Astrocyte of the cerebellum (primary cell): Measurements from ENCODE around the gene FOXR1.
A peak's percentile ranks its signal among the peaks of the same experiment; 100 is the strongest.

Experiments used
- DNase-seq: peaks from one replicate; pipeline ENCODE4 v3.0.0-alpha.2; 2011; ENCODE audit warnings: low read depth
- H3K4me3 ChIP-seq: 2 replicates; pipeline ENCODE4 v1.5.1; 2011; ENCODE audit warnings: mild to moderate bottlenecking, low read depth, low read length, moderate library complexity
- CTCF ChIP-seq: IDR thresholded peaks from 2 replicates; pipeline ENCODE4 v1.5.1; 2012; ENCODE audit warnings: low read length, low read depth, moderate library complexity, mild to moderate bottlenecking; ENCODE audit errors: missing control alignments
- in situ Hi-C: cut with HindIII; loops from 2 replicates; pipeline ENCODE4 v1.10.0; 2017; ENCODE audit warnings: low sequenced_read_pairs

Gene FOXR1

DNA sequence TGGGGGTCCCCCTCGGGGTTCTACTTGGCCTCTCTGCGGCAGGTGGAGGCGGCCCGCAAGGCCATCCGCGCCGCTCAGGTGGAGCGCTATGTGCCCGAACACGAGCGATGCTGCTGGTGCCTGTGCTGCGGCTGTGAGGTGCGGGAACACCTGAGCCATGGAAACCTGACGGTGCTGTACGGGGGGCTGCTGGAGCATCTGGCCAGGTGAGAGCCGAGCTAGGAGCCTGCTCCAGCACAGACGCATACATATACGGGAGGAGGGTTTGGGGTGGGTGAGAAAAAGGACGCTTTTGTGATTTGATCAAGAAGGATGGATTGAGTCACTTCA, 26.8 kb downstream of the FOXR1 start:
- DNase-seq, result no peak
- peak overlapping the region; percentile 66 for H3K4me3 ChIP-seq
- no peak for TF ChIP-seq CTCF
- in situ Hi-C loops, result no loop called here

DNA sequence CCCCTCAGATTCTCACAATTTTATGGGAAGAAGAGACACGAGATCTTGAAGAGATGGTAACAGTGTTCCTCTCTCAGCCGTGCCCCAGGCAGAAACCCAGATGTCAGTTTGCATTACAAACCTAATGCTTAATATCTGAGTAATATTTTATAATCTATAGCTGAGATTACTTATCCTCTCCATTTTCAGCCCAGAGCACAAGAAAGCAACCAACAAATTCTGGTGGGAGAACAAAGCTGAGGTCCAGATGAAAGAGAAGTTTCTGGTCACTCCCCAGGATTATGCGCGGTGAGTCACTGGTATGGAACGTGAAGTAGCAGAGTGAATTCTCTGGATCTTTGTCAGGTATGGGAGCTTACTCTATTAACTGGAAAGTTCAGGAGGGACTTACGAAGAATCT, 27.3 kb downstream of the FOXR1 start:
- in situ Hi-C loops, result no loop called here
- TF ChIP-seq CTCF, result no peak
- H3K4me3 ChIP-seq, result peak overlapping the region; percentile 66
- DNase-seq, result peak; percentile 81

- in situ Hi-C loops, result no loop called here
- no peak overlapping the region for H3K4me3 ChIP-seq
- TF ChIP-seq CTCF, result no peak
- DNase-seq, result no peak
Observed at GRCh38 chr11:119000906-119001305, 29.3 kb downstream of the FOXR1 start.

GRCh38 chr11:119006656-119007055, 35.1 kb downstream of the FOXR1 start:
- in situ Hi-C loops, result no loop called here
- no peak for DNase-seq
- no peak for TF ChIP-seq CTCF

DNA sequence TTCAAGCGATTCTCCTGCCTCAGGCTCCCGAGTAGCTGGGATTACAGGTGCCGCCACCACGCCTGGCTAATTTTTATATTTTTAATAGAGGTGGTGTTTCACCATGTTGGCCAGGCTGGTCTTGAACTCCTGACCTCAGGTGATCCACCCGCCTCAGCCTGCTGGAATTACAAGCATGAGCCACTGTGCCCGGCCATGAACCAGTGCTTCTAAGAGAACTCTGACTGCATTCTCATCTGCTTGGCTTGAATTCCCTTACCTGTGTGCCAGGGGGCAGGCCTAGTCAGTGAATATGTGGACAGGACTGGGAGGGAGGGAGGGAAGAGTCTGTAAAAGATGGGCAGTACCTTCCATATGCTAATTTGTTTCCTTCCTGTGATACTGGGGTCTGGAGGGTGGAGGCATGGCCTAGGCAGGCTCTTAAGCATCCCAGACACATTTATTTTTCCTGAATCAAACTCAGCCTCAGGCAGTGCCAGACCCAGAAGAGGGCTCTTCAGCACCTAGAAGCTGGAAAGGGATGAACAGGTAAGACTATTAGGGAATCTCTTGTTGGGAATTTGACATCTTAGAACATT, 40.0 kb downstream of the FOXR1 start:
- no peak for DNase-seq
- no peak for TF ChIP-seq CTCF
- in situ Hi-C loops, result no loop called here
- no peak overlapping the region for H3K4me3 ChIP-seq

More at GRCh38 chr11:119006656-119007055, 35.1 kb downstream of the FOXR1 start:
- no peak overlapping the region for H3K4me3 ChIP-seq

GRCh38 chr11:119012629-119013170, 41.1 kb downstream of the FOXR1 start:
- H3K4me3 ChIP-seq, result no peak overlapping the region
- no peak for DNase-seq
- TF ChIP-seq CTCF, result no peak
- in situ Hi-C loops, result no loop called here
